Small intestine (tissue), 7 donors: Measurements from ENCODE around the gene ZNF273. TPM values are rescaled to one million over a fixed set of nuclear protein-coding genes. Genes with fewer than 3 reads are reported as not detected.
"Not testable (repeated sequence)": the region's sequence is repeated elsewhere in the genome, so short reads cannot be mapped to it uniquely, and the experiment has no call there.

Source experiments
- DNase-seq, 2 donors: peaks; one replicate each; pipeline versions ENCODE4 v3.0.0 to v3.0.0-alpha.2; 2013
- FAIRE-seq: peaks from 2 replicates; lab custom pipeline; 2012; peaks lifted over from hg19 to GRCh38; lab: Jason Lieb, UNC
- H3K27ac ChIP-seq, 3 donors: one replicate each; pipeline ENCODE4 v1.5.1; 2013; ENCODE audit warnings: low read length in 2 of 3, mild to moderate bottlenecking in 2 of 3, control low read depth in 1 of 3, inconsistent platforms in 1 of 3, low read depth in 1 of 3, moderate library complexity in 1 of 3
- H3K27me3 ChIP-seq, 3 donors: one replicate each; pipeline ENCODE4 v1.6.1; 2013; ENCODE audit warnings: low read length in 3 of 3, inconsistent platforms in 1 of 3; ENCODE audit not compliant: control insufficient read depth in 3 of 3, insufficient read depth in 3 of 3
- H3K36me3 ChIP-seq, 3 donors: one replicate each; pipeline ENCODE4 v1.6.1; 2013; ENCODE audit warnings: low read length in 3 of 3, inconsistent platforms in 1 of 3, low read depth in 1 of 3, mild to moderate bottlenecking in 1 of 3, moderate library complexity in 1 of 3; ENCODE audit not compliant: control insufficient read depth in 3 of 3, insufficient read depth in 2 of 3
- H3K4me1 ChIP-seq, 3 donors: one replicate each; pipeline ENCODE4 v1.6.1; 2013; ENCODE audit warnings: low read length in 2 of 3, inconsistent platforms in 1 of 3, low read depth in 1 of 3, mild to moderate bottlenecking in 1 of 3, moderate library complexity in 1 of 3; ENCODE audit not compliant: control insufficient read depth in 3 of 3, insufficient read depth in 2 of 3
- H3K4me3 ChIP-seq, 3 donors: one replicate each; pipeline ENCODE4 v1.5.1; 2013; ENCODE audit warnings: low read length in 3 of 3, control low read depth in 1 of 3, inconsistent platforms in 1 of 3, low read depth in 1 of 3, mild to moderate bottlenecking in 1 of 3, moderate library complexity in 1 of 3
- H3K9me3 ChIP-seq, 2 donors: one replicate each; pipeline ENCODE4 v1.6.1; 2013; ENCODE audit warnings: low read depth in 1 of 2, low read length in 1 of 2; ENCODE audit not compliant: control insufficient read depth in 2 of 2, insufficient read depth in 1 of 2
- WGBS, 3 donors: extraction: QIAGEN DNeasy Blood & Tissue Kit; methylation state at CpG; one replicate each; pipeline ENCODE4 v1.1.7; 2013; 5-methylcytosine and 5-hydroxymethylcytosine counted together
- polyA plus RNA-seq, 4 donors: library from polyadenylated mRNA; stranded (reverse) in 3 of 4; unstranded in 1 of 4; fragments of 200-250 nt in 3 of 4; fragments of 120-200 nt in 1 of 4; gene quantifications; one replicate each; pipeline versions ENCODE4 v1.2.1 to v1.2.3, GENCODE V29; 2013
- donor health status: healthy with polysubstance abuse.
- donor health status: control.
- donor health status: control.
- donor health status: Bipolar disorder and iron deficiency.
- donor health status: healthy.

Gene ZNF273
- polyA plus RNA-seq, 4 donors: 0.27 to 6.3 (median 2.1) TPM

DNA sequence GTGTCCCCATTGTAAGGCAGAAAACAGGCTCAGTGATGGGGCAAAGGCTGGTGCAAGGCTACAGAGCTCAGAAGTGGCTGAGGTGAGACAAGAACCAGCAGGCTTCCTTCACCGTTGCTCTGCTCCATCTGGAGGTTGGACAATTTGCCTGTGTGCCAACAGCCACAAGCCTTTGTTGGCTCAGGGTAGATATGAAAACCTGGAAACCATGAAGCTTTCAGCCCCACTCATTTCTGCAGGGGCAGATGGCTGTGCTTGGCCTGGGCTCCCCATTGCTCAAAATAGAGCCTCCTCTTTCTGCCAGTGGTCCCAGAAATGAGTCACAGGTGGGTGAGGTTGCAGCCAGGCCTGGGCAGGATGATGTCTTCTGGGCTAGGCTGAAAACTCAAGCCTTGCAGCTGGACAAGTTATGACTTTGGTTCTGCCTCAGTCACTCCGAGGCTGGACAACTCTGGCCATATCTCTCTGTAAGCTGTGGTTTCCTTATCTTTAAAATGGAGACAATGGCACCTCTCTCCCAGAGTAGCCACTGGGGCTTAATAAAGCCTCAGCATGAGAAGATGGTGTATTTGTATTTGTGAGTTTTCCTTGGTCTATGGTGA is 12.2 kb upstream of the ZNF273 start:
- Histone ChIP-seq H3K4me3 (no peak overlapping the region), H3K27ac (no peak overlapping the region), H3K27me3 (peaks cover 0 to 46% (median 4%) of the 10 kb centered on the region in 3 donors), H3K9me3 (no peaks in the 10 kb centered on the region), H3K4me1 (no peaks in the 10 kb centered on the region), H3K36me3 (no peaks in the 10 kb centered on the region)
- FAIRE-seq: no peak
- no peak for DNase-seq
- 25 to 60% (median 38%) methylated on average over 2 of the region's 2 CpGs for WGBS, 3 donors

DNA sequence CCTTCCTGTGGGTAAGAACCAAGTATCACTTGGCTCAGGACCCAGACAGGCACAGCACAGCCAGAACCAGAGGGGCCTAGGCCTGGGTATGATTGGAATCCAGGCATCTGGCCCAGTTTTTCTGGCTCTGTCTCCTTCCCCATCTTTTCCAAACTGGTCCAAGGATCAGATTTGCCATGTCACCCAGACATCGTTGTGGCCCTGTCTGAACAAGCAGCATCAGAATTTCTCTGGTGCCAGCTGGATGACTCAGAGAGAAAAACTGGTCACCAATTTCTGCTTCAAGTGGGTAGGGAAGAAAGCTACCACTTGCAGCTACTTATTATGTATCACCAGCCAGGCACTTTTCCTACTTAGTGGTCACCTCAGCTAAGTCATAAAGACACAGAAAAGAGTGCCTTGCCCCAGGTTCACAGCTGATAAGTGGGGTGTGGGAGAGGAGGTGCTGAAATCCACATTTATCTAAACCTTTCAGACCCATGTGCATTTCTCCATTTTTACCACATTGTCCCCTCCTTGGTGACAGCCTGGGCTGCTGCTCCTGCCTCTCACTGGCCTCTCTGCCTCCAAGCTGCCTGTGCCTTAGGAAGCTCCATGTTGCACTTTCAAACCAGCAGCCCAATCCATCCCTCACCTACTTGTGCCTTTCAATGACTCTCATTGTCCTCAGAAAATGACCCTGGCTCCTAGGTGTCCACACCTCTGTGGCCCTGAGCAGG is 11.6 kb upstream of the ZNF273 start:
- H3K9me3 ChIP-seq, H3K4me1 ChIP-seq, FAIRE-seq, H3K36me3 ChIP-seq, DNase-seq, H3K27ac ChIP-seq, H3K4me3 ChIP-seq: not testable (repeated sequence)
- peaks cover 0 to 46% (median 3%) of the 10 kb centered on the region in 3 donors for H3K27me3 ChIP-seq
- 72 to 85% (median 80%) methylated on average over 1 of the region's 1 CpG for WGBS, 3 donors

DNA sequence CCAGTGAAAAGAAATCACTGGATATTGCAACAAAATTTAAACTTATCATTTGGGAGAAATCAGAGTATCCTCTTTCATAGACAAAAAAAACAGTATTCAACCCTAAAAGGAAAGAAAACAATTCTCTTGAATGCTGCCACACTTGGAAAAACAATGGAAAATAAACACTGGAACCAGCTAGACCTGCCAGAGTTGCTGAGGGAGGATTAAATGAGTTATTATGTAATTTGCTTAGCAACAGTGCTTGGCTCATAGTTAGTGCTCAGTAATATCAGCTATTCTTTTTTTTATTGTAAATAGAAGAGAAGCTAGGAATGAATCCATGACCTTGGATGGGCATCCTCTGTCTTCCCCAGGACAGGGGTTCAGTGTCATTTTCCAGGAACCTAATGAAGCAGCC is 11.0 kb upstream of the ZNF273 start:
- DNase-seq (no peak), FAIRE-seq (no peak)
- Histone ChIP-seq H3K27ac (no peak overlapping the region), H3K27me3 (peaks cover 0 to 40% (median 2%) of the 10 kb centered on the region in 3 donors), H3K9me3 (no peaks in the 10 kb centered on the region), H3K36me3 (no peaks in the 10 kb centered on the region), H3K4me3 (no peak overlapping the region), H3K4me1 (no peaks in the 10 kb centered on the region)

DNA sequence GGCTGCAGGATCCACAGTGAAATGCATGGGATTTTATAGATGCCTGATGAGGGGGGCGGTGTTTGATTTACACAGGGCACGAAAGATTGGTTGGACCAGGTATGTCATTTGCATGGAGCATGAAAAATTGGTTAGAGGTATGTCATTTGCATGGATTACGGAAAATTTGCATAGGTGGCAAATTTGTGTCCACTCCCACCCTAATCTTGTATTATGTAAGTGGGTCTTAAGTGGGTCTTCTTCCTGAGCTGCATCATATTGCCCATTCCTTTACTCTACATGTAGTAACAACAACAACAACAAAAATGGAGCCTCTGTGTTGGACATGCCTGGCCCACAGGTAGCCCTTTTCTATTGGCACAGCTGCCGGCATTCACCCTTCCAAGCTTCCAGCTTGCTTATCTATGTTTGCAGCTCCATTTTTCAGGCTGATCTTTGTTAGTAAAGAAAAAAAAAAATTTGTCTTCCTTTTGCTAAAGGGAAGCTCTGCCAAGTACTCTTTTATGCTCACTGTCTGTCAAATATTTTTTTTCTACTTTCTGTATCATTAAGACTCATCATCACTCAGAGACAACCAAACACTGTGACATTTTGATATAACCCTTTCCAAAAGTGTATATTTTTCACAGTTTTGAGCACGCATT is 10.3 kb upstream of the ZNF273 start:
- no peak overlapping the region for H3K4me3 ChIP-seq
- 72 to 83% (median 79%) methylated on average over 5 of the region's 5 CpGs for WGBS, 3 donors
- FAIRE-seq: no peak

DNA sequence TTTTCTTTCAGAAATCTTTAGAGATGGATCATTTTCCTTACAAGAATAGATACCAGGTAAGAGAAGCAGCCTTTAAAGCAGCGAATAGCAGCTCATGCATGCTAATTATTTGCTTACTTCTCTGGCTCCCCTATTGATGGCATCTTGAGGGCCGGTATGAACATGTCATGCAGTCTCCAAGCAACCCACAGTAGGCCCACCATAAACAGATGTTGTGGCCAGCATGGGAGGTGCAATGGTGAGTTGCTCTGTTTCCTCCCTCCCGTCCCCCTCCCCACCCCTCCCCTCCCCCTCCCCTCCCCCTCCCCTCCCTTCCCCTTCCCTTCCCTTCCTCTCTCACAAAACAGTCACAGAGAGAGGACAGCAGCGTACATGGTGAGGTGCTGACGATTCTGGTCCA is 9.7 kb upstream of the ZNF273 start:
- 41 to 70% (median 56%) methylated on average over 4 to 5 of the region's 5 CpGs for WGBS, 3 donors
- FAIRE-seq (no peak), DNase-seq (no peak)
- Histone ChIP-seq H3K4me1 (no peaks in the 10 kb centered on the region), H3K27me3 (peaks cover 0 to 31% (median 0%) of the 10 kb centered on the region in 3 donors), H3K4me3 (no peak overlapping the region), H3K27ac (no peak overlapping the region), H3K9me3 (no peaks in the 10 kb centered on the region), H3K36me3 (no peaks in the 10 kb centered on the region)

More for the DNA sequence above, 10.3 kb upstream of the ZNF273 start:
- H3K36me3 ChIP-seq: no peaks in the 10 kb centered on the region
- no peak for DNase-seq
- peaks cover 0 to 37% (median 0%) of the 10 kb centered on the region in 3 donors for H3K27me3 ChIP-seq
- no peaks in the 10 kb centered on the region for H3K4me1 ChIP-seq
- no peaks in the 10 kb centered on the region for H3K9me3 ChIP-seq
- no peak overlapping the region for H3K27ac ChIP-seq

DNA sequence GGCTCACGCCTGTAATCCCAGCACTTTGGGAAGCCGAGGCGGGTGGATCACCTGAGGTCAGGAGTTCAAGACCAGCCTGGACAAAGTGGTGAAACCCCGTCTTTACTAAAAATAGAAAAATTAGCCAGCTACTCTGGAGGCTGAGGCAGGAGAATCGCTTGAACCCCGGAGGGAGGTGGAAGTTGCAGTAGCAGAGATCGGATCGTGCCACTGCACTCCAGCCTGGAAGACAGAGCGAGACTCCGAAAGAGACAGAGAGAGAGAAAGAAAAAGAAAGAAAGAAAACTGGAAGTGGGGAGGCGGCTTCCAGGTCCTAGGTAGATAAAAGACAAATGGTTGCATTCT is 640 bp upstream of the ZNF273 start:
- not testable (repeated sequence) for H3K36me3 ChIP-seq, FAIRE-seq, H3K27me3 ChIP-seq, H3K27ac ChIP-seq, H3K4me1 ChIP-seq, H3K9me3 ChIP-seq
- peak in 1 of 2 donors; percentile 10 for DNase-seq
- peak overlapping the region in 2 of 3 donors; percentile 76 to 88 for H3K4me3 ChIP-seq
- WGBS, 3 donors: 42 to 60% (median 45%) methylated on average over 11 of the region's 11 CpGs

DNA sequence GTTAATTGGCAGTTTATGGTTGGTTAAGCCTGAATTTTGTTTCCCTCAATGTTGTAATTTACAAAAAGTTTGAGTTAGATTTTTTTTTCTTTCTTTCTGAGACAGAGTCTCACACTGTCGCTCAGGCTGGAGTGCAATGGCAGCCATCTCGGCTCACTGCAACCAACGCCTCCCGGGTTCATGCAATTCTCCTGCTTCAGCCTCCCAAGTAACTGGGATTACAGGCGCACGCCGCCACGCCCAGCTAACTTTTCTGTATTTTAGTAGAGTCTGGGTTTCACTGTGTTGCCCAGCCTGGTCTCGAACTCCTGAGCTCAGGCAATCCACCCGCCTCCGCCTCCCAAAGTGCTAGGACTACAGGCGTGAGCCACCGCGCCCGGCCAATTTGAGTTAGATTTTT is 935 bp downstream of the ZNF273 start:
- WGBS, 3 donors: 95 to 97% (median 96%) methylated on average over 15 of the region's 15 CpGs
- DNase-seq (no peak), FAIRE-seq (no peak)
- H3K4me1 ChIP-seq: no peaks in the 10 kb centered on the region
- no peaks in the 10 kb centered on the region for H3K36me3 ChIP-seq
- H3K9me3 ChIP-seq: no peaks in the 10 kb centered on the region
- H3K27ac ChIP-seq: no peak overlapping the region
- peak overlapping the region in 1 of 3 donors; percentile 88 for H3K4me3 ChIP-seq
- no peaks in the 10 kb centered on the region for H3K27me3 ChIP-seq

DNA sequence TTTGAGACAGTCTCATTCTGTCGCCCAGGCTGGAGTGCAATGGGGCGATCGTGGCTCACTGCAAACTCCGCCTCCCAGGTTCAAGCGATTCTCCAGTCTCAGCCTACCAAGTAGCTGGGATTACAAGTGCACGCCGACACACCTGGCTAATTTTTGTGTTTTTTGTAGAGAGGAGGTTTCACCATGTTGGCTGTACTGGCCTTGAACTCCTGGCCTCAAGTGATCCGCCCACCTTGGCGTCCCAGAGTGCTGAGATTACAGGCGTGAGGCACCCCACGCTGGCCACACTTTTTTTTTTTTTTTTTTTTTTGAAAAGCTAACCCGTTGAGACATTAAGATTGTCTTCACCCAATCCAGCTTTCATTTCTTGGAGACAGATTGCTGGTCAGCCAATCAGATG is 2.1 kb downstream of the ZNF273 start:
- Histone ChIP-seq H3K9me3 (no peaks in the 10 kb centered on the region), H3K36me3 (no peaks in the 10 kb centered on the region), H3K27ac (no peak overlapping the region), H3K27me3 (no peaks in the 10 kb centered on the region), H3K4me3 (no peak overlapping the region), H3K4me1 (no peaks in the 10 kb centered on the region)
- no peak for DNase-seq
- WGBS, 3 donors: 86 to 89% (median 86%) methylated on average over 11 to 12 of the region's 12 CpGs
- no peak for FAIRE-seq
